GM18867 (cell line): ENCODE results near the gene SLC24A4.

Experiments
- ATAC-seq: cut with Tn5 transposase; IDR thresholded peaks from one replicate; pipeline ENCODE4 v1.9.1; 2021; ENCODE audit warnings: mild to moderate bottlenecking, moderate library complexity; ENCODE audit not compliant: unreplicated experiment

The SLC24A4 gene

GRCh38 chr14:92323011-92323915, at the start of gene SLC24A4:
TSS of gene SLC24A4 (plus strand) at chr14:92323165. CDS start at chr14:92323831, 666 bp downstream.
- no peak for ATAC-seq

- no peak for ATAC-seq
Observed at GRCh38 chr14:92273166-92273565, 49.8 kb upstream of the SLC24A4 start.

GRCh38 chr14:92274055-92274454, 48.9 kb upstream of the SLC24A4 start:
- ATAC-seq, result no peak

- no peak for ATAC-seq
Observed at GRCh38 chr14:92276074-92276473, 46.9 kb upstream of the SLC24A4 start.

GRCh38 chr14:92277031-92277430, 45.9 kb upstream of the SLC24A4 start:
- no peak for ATAC-seq

- ATAC-seq, result no peak
Observed at GRCh38 chr14:92280554-92281262, 42.3 kb upstream of the SLC24A4 start.

GRCh38 chr14:92282669-92283068, 40.3 kb upstream of the SLC24A4 start:
- ATAC-seq, result no peak

- ATAC-seq, result no peak
Observed at GRCh38 chr14:92285311-92285710, 37.7 kb upstream of the SLC24A4 start.

GRCh38 chr14:92287987-92288386, 35.0 kb upstream of the SLC24A4 start:
- no peak for ATAC-seq

- ATAC-seq, result no peak
Observed at GRCh38 chr14:92288994-92289660, 33.8 kb upstream of the SLC24A4 start.

GRCh38 chr14:92292673-92293072, 30.3 kb upstream of the SLC24A4 start:
- no peak for ATAC-seq

GRCh38 chr14:92294506-92294905, 28.5 kb upstream of the SLC24A4 start:
- no peak for ATAC-seq

GRCh38 chr14:92297818-92298595, 25.0 kb upstream of the SLC24A4 start:
- ATAC-seq, result no peak

- no peak for ATAC-seq
Observed at GRCh38 chr14:92302481-92302880, 20.5 kb upstream of the SLC24A4 start.

- ATAC-seq, result no peak
Observed at GRCh38 chr14:92308716-92309115, 14.2 kb upstream of the SLC24A4 start.

- ATAC-seq, result no peak
Observed at GRCh38 chr14:92309968-92310530, 12.9 kb upstream of the SLC24A4 start.

- ATAC-seq, result no peak
Observed at GRCh38 chr14:92310776-92311375, 12.1 kb upstream of the SLC24A4 start.

GRCh38 chr14:92314182-92314581, 8.8 kb upstream of the SLC24A4 start:
- no peak for ATAC-seq

- no peak for ATAC-seq
Observed at GRCh38 chr14:92315050-92315805, 7.7 kb upstream of the SLC24A4 start.
